ENCODE results near the gene HSF2BP. TPM values are rescaled to one million over a fixed set of nuclear protein-coding genes. Genes with fewer than 3 reads are reported as not detected.
A peak's percentile ranks its signal among the peaks of the same experiment; 100 is the strongest.

Gene HSF2BP
- total RNA-seq, 2 experiments from 2014 or later: 0.21 to 0.47 TPM

DNA sequence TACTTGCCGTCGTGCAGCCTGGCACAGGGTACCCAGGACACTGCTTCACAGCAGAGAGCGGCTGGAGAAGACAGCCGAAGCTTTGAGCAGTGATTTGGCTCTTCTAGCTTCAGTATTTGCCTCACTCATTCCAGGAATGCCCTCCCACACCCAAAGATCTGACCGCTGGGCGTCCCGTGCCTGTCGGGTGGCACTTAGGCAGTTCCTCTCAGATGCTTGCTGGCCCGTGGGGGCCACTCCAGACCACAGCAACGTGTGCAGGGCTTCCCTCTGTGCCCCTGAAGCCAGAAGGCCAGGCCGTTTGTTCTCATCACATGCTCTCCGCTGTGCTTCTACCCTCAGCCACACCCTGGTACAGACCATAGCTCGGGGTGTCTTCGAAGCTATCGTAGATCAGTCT lies 17.1 kb upstream of the HSF2BP start:
- Mint-ChIP-seq H3K9me3 (ENCODE audit: low read depth) (no peaks in the 10 kb centered on the region), H3K36me3 (peaks cover 57% of the 10 kb centered on the region), H3K27me3 (no peaks in the 10 kb centered on the region), H3K4me3 (no peak overlapping the region), H3K4me1 (peaks cover 6% of the 10 kb centered on the region), H3K27ac (no peak overlapping the region)
- DNase-seq (no peak), ATAC-seq (no peak)
- CTCF ChIA-PET: interaction anchor here (1.0 to 2.0 kb wide), 2 partner anchors 10 to 25 kb away, joined by 3 to 4 read pairs; no protein-coding TSS in a partner anchor

GRCh38 chr21:43675871-43676270 lies 16.6 kb upstream of the HSF2BP start:
- no peaks in the 10 kb centered on the region for H3K27me3 Mint-ChIP-seq
- DNase-seq (no peak), ATAC-seq (no peak)
- H3K4me1 Mint-ChIP-seq: peaks cover 6% of the 10 kb centered on the region
- CTCF ChIA-PET: interaction anchor here (1.0 to 2.0 kb wide), 2 partner anchors 9 to 25 kb away, joined by 3 to 4 read pairs; no protein-coding TSS in a partner anchor
- H3K9me3 Mint-ChIP-seq (ENCODE audit: low read depth): no peaks in the 10 kb centered on the region
- no peak overlapping the region for H3K4me3 Mint-ChIP-seq
- H3K27ac Mint-ChIP-seq: no peak overlapping the region
- H3K36me3 Mint-ChIP-seq: peaks cover 57% of the 10 kb centered on the region

DNA sequence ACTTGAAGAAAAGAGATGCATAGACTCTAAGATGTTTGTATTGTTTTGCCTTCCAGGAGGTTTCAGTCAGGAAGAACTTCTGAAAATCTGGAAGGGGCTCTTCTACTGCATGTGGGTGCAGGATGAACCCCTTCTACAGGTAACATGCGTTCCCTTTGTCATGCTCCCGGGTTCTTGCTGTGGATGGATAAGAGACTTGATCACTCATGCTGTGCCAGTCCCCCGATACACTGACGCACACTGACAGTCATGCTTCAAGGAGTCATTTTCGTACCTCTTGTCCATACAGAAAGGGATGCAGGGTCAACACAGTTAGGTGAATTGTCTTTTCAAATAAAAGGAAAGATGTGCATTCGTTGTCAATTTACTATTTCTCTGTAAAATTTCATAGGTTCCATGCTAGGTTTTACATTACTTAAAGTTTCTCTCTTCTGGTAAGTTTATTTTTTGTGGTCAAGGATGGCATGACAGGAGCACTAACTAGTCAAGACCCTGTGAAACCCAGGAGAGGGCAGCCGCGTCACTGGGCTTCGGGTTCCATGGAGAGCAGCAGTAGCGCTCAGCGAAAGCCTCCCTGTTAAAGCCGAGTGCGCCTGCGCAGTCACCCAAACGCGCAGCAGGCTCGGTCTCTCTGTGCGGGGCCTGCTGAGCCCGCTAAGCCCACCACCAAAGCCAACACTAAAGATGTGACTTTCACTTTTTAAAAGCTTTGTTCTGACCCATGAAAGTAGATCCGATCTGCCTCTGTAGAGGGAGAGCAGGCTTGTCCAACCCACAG lies 10.7 kb upstream of the HSF2BP start:
- Mint-ChIP-seq H3K27me3 (no peaks in the 10 kb centered on the region), H3K4me3 (no peak overlapping the region), H3K36me3 (peaks cover 49% of the 10 kb centered on the region), H3K27ac (no peak overlapping the region), H3K4me1 (peaks cover 25% of the 10 kb centered on the region), H3K9me3 (ENCODE audit: low read depth) (peaks cover 7% of the 10 kb centered on the region)
- DNase-seq (no peak), ATAC-seq (no peak)
- CTCF ChIA-PET: interaction anchor here (0.7 kb wide), 1 partner anchor 14 kb away, joined by 3 read pairs; no protein-coding TSS in a partner anchor

GRCh38 chr21:43667191-43667904 lies 8.1 kb upstream of the HSF2BP start:
- no peaks in the 10 kb centered on the region for H3K27me3 Mint-ChIP-seq
- H3K4me1 Mint-ChIP-seq: peaks cover 48% of the 10 kb centered on the region
- peaks cover 56% of the 10 kb centered on the region for H3K36me3 Mint-ChIP-seq
- peaks cover 7% of the 10 kb centered on the region for H3K9me3 Mint-ChIP-seq (ENCODE audit: low read depth)
- DNase-seq: peak; percentile 56
- H3K4me3 Mint-ChIP-seq: no peak overlapping the region
- peak; percentile 79 for ATAC-seq
- H3K27ac Mint-ChIP-seq: peak overlapping the region; percentile 48
- CTCF ChIA-PET: no interaction called here

DNA sequence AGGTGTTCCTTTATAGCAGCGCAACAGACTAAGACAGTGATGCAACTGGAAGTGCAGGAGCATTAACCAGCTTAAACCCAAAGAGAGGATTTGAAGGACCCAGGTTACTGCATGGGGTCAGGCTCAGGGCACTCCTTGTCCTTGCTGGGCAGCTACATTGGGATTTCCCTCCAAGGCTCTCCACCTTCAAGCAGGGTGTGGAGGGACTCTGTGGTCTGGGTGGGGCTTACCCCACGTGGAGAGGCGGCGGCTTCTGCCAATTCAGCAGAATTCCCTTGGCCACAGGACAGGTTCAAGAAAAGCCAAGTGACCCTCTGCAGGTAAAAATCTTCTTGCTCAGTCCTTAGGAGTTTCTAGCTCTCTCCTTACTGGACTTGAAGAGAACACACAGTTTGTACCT lies 6.6 kb upstream of the HSF2BP start:
- peaks cover 63% of the 10 kb centered on the region for H3K4me1 Mint-ChIP-seq
- H3K27ac Mint-ChIP-seq: peak overlapping the region; percentile 8
- CTCF ChIA-PET: interaction anchor here (0.8 kb wide), 1 partner anchor 10 kb away, joined by 3 read pairs; no protein-coding TSS in a partner anchor
- no peaks in the 10 kb centered on the region for H3K27me3 Mint-ChIP-seq
- H3K4me3 Mint-ChIP-seq: no peak overlapping the region
- no peak for DNase-seq
- no peak for ATAC-seq
- peaks cover 7% of the 10 kb centered on the region for H3K9me3 Mint-ChIP-seq (ENCODE audit: low read depth)
- peaks cover 63% of the 10 kb centered on the region for H3K36me3 Mint-ChIP-seq

DNA sequence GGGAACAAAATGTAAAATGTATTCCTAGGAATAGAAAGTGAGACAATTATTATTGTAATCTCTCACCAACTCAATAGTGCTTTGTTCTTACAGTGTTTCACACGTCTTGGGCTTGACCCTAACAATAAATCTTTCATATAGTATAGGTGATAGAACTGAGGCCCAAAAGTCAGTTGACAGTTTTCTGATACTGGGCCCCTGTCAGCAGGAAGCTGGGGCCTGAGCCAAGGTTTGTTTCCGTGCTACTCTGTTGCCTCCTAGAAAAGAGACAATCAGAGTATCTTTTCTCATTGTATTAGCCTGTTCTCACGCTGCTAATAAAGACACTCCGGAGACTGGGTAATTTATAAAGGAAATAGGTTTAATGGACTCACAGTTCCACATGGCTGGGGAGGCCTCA lies 5.1 kb upstream of the HSF2BP start:
- H3K4me1 Mint-ChIP-seq: peaks cover 67% of the 10 kb centered on the region
- H3K36me3 Mint-ChIP-seq: peaks cover 59% of the 10 kb centered on the region

DNA sequence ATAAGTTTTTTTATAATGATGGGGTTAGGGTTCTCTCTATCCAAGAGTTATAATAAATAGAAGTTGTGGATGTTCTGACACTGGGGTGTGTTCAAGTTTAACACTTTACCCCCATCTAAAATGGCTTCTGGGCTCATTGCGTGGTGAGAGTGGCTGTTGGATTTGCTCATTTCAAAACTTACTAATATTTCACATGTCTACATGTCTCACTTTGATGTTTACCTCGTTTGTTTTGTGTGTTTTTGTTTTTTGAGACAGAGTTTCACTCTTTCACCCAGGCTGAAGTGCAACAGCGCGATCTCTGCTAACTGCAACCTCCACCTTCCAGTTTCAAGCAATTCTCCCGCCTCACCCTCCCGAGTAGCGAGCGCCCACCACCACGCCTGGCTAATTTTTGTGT lies 3.7 kb upstream of the HSF2BP start:
- H3K4me1 Mint-ChIP-seq: peaks cover 68% of the 10 kb centered on the region
- peak; percentile 59 for DNase-seq
- H3K9me3 Mint-ChIP-seq (ENCODE audit: low read depth): peaks cover 7% of the 10 kb centered on the region
- H3K4me3 Mint-ChIP-seq: peak overlapping the region; percentile 54
- H3K27ac Mint-ChIP-seq: peak overlapping the region; percentile 86
- peaks cover 59% of the 10 kb centered on the region for H3K36me3 Mint-ChIP-seq
- no peaks in the 10 kb centered on the region for H3K27me3 Mint-ChIP-seq
- ATAC-seq: no peak
- CTCF ChIA-PET: interaction anchor here (1.9 kb wide), 1 partner anchor 43 kb away, joined by 5 read pairs; no protein-coding TSS in a partner anchor

More for the DNA sequence above, 5.1 kb upstream of the HSF2BP start:
- H3K4me3 Mint-ChIP-seq: no peak overlapping the region
- CTCF ChIA-PET: interaction anchor here (1.9 kb wide), 1 partner anchor 42 kb away, joined by 5 read pairs; no protein-coding TSS in a partner anchor
- ATAC-seq (no peak), DNase-seq (no peak)
- peak overlapping the region; percentile 21 for H3K27ac Mint-ChIP-seq
- peaks cover 7% of the 10 kb centered on the region for H3K9me3 Mint-ChIP-seq (ENCODE audit: low read depth)
- no peaks in the 10 kb centered on the region for H3K27me3 Mint-ChIP-seq

DNA sequence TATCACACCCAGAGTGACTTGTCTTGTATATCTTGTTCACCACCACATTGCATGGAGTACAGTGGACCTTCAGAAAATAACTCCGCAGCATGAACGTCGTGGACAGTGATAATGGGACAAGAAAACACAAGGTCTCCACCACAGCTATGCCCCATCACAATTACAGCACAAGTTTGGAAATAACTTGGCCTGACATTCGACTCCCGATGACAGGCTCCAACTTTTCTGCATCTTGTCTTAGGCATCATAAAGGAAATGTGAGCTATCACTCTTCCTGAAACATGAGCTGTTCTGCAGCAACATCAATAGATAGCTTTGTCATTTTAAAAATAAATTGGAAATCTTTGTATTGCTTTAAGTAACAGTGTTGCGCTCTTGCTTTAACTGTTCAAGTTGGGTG lies 3.0 kb upstream of the HSF2BP start:
- Mint-ChIP-seq H3K4me1 (peaks cover 64% of the 10 kb centered on the region), H3K36me3 (peaks cover 56% of the 10 kb centered on the region), H3K27me3 (no peaks in the 10 kb centered on the region), H3K9me3 (ENCODE audit: low read depth) (peaks cover 7% of the 10 kb centered on the region), H3K27ac (peak overlapping the region; percentile 93), H3K4me3 (no peak overlapping the region)
- no peak for ATAC-seq
- no peak for DNase-seq
- CTCF ChIA-PET: interaction anchor here (1.2 kb wide), 1 partner anchor 11 kb away, joined by 3 read pairs; no protein-coding TSS in a partner anchor

DNA sequence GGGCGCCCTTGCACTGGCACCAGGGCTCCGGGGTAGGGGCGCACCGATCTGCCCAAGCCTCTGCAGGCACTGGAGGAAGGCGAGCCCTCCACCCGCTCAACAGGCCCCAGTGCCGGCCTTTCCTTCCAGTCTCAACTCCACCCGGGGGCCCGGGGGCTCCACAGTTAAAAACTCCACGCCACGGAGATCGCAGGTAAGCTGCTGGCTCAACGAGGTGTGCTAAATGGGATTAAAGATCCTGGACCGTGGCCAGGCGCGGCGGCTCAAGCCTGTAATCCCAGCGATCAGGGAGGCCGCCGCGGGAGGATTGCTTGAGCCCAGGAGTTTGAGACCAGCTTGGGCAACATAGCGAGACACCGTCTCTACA lies 536 bp downstream of the HSF2BP start:
- no peak for DNase-seq
- peak overlapping the region; percentile 87 for H3K27ac Mint-ChIP-seq
- H3K4me3 Mint-ChIP-seq: peak overlapping the region; percentile 97
- H3K4me1 Mint-ChIP-seq: peaks cover 37% of the 10 kb centered on the region
- peaks cover 25% of the 10 kb centered on the region for H3K36me3 Mint-ChIP-seq
- ATAC-seq: no peak
- CTCF ChIA-PET: interaction anchor here (1.1 to 3.1 kb wide), 2 partner anchors 12 to 13 kb away, joined by 3 to 9 read pairs; no protein-coding TSS in a partner anchor
- H3K27me3 Mint-ChIP-seq: no peaks in the 10 kb centered on the region
- H3K9me3 Mint-ChIP-seq (ENCODE audit: low read depth): no peaks in the 10 kb centered on the region

DNA sequence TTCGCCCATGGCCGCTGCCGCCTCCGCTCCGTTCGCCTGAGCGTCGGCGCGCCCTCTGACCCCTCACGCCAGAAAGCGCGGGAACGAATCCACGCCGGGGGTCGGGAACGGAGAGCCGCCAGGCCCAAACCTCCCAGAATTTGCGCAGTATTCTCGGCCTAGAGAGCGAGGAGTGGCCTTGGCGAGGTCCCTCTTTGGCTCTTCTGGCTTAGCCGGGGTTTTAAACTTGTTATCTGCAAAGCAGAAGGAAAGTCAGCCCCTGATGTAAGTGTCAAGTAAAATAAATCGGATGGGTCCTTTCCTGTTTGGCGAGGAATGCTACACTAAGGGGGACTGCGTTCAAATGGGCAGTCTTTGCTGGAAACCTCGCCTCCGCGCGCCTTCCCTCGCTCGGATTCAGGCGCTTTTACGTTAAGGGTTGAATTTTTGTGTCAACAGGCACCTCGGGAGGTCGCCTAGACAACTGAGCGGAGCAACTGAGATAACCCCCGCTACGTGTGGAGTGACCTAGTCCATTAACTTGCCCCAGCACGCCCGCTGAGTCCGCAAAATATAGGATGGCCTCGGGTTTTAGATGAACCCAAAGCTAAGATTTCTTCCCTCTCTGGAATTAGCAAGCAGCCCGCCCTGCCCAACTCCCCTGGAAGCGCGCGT lies 1.1 kb downstream of the HSF2BP start:
- ATAC-seq: no peak
- Mint-ChIP-seq H3K27ac (no peak overlapping the region), H3K4me1 (peaks cover 33% of the 10 kb centered on the region), H3K36me3 (peaks cover 23% of the 10 kb centered on the region), H3K4me3 (no peak overlapping the region), H3K27me3 (no peaks in the 10 kb centered on the region), H3K9me3 (ENCODE audit: low read depth) (no peaks in the 10 kb centered on the region)
- CTCF ChIA-PET: interaction anchor here (1.1 to 3.1 kb wide), 2 partner anchors 11 to 12 kb away, joined by 3 to 9 read pairs; no protein-coding TSS in a partner anchor
- no peak for DNase-seq

DNA sequence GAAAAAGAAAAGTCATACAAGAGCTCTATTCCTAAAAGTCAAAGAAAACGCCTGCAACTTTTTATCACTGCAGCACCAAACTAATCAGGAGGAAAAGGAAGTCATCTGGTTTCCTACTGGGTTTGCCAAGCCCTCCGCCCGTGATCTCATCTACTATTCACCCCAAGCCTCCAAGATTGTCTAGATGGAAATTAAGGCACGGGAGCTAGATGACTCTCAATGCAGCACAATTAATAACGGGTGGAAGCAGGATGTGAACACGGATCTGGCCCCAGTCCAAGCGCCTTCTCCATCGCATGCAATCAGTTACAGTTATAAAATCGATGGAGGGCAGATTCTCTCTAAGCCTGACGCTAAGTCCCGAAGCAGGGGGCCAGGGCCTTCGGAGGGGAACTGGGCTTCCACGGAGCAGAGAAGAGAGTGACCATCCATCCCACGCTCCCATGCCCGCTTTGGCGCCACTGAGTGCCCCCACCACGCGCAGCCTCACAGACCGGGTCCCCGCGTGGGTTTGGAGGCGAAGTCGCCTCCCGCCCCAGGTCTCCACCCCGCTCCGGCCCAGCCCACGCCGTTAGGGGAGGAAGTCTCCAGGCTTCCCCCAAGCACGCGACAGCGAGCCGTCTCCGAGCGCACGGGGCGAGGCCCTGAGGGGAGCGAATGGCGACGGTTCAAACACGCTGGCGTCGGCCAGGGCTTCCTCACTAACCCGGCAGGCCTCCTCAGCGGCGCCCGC lies 1.8 kb downstream of the HSF2BP start:
- no peak overlapping the region for H3K4me3 Mint-ChIP-seq
- peaks cover 26% of the 10 kb centered on the region for H3K4me1 Mint-ChIP-seq
- no peaks in the 10 kb centered on the region for H3K27me3 Mint-ChIP-seq
- H3K27ac Mint-ChIP-seq: no peak overlapping the region
- DNase-seq: no peak
- ATAC-seq: no peak
- peaks cover 17% of the 10 kb centered on the region for H3K36me3 Mint-ChIP-seq
- CTCF ChIA-PET: interaction anchor here (1.3 kb wide), 1 partner anchor 12 kb away, joined by 5 read pairs; no protein-coding TSS in a partner anchor
- H3K9me3 Mint-ChIP-seq (ENCODE audit: low read depth): no peaks in the 10 kb centered on the region

DNA sequence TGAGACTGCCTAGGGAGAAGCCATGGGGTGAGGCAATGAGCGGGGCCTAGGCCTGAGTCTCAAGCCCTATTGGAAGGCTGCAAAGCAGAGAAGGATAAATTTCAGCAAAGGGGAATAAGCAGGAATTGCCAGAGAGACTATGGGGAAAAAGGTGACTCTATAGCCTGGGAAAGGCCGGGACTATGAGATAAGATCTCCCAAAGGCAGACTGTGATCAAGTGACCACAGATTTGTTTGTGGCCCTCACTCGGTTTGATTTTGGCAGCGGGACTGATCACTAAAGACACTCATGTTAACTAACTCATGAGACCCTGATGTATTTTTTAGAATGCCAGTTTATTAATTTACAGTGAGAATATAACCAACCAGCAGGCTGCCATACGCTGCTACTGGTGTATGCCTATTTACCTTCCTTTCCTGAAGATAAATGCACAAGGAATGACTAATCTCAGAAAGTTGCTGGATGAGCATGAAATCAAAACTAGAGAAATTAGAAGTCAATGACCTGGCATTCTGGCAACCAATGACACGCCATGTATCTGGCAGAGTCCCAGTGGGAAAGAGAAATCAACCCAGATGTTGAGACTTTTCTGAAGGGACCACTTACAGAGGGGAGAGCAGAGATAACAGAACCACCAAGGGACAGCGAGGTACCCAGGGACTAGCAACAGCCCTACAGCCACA lies 4.3 kb downstream of the HSF2BP start:
- no peak overlapping the region for H3K27ac Mint-ChIP-seq

More for the DNA sequence above, 4.3 kb downstream of the HSF2BP start:
- DNase-seq (no peak), ATAC-seq (no peak)
- Mint-ChIP-seq H3K9me3 (ENCODE audit: low read depth) (no peaks in the 10 kb centered on the region), H3K36me3 (no peaks in the 10 kb centered on the region), H3K4me3 (no peak overlapping the region), H3K27me3 (no peaks in the 10 kb centered on the region), H3K4me1 (peaks cover 5% of the 10 kb centered on the region)
- CTCF ChIA-PET: no interaction called here

All from activated CD8-positive, alpha-beta memory T cell treated with anti-CD3 and anti-CD28 coated beads, Interleukin-2, amount 10 ng/mL, durations not matched to agents 7 days and 5 days (primary cell).